22Rv1 (cell line): ENCODE data around the gene KLF2.
A peak's percentile ranks its signal among the peaks of the same experiment; 100 is the strongest.

Experiments
- H3K27ac ChIP-seq: fragments of 450-650 bp; 2 replicates; pipeline ENCODE4 v1.5.1; 2017
- CTCF ChIP-seq: fragments of 450-650 bp; IDR thresholded peaks from 2 replicates; pipeline ENCODE4 v1.5.1; 2017; ENCODE audit warnings: mild to moderate bottlenecking
- ZFX ChIP-seq: fragments of 450-650 bp; IDR thresholded peaks from 2 replicates; pipeline ENCODE4 v1.6.1; 2017; ENCODE audit warnings: antibody characterized with exemption, borderline replicate concordance

KLF2 gene

DNA sequence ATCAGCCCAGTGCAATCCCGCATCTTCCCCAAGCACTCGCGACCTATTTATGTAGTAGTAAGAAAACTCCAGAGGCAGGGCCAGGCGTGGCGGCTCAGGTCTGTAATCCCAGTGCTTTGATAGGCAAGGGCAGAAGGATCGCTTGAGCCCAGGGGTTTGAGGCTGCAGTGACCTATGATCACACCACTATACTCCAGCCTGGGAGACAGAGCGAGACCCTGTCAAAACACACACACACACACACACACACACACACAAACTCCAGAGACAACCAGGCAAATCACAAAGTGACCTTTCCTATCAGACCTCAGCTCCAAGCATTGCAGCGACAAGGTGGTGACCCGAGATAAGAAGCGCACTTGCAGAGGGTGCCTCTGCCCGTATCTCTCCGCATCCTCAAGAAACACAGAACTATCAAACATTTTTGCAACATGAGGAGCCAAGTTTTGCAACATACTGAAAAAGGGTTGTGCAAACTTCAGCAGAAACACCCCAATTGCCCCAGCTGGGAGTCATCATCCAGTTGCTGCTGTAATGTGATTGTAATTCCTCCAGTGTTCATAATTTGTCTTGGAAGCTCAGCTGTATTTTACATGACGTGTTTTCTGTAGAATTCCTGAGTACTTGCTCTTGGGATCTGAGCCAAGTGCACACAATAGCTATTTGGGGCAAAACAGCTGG lies 8.7 kb upstream of the KLF2 start:
- no peak overlapping the region for H3K27ac ChIP-seq
- TF ChIP-seq CTCF (no peak), ZFX (no peak)

GRCh38 chr19:16316506-16316882 lies 8.1 kb upstream of the KLF2 start:
- no peak overlapping the region for H3K27ac ChIP-seq
- TF ChIP-seq ZFX, result no peak
- no peak for TF ChIP-seq CTCF

DNA sequence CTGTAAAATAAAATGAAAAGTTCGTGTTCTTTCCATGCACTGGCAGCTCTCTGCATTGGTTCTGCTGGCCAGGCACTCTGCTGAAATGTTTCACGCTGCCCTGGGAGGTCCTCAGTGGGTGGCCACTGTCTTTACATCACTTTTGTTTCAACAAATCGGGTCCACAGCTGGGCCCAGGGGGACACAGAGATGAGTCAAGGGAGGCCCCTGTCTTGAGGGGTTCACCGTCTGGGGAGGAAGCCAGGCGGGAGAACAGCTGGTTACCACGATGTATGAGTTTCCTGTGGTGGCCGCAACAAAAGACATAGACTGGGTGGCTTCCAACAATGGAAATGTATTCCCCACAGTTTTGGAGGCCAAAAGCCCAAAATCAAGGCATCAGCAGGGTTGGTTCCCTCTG lies 5.1 kb upstream of the KLF2 start:
- H3K27ac ChIP-seq, result no peak overlapping the region
- TF ChIP-seq CTCF, result no peak
- TF ChIP-seq ZFX, result no peak

GRCh38 chr19:16320987-16321386 lies 3.6 kb upstream of the KLF2 start:
- no peak for TF ChIP-seq CTCF
- no peak for TF ChIP-seq ZFX
- H3K27ac ChIP-seq, result no peak overlapping the region

DNA sequence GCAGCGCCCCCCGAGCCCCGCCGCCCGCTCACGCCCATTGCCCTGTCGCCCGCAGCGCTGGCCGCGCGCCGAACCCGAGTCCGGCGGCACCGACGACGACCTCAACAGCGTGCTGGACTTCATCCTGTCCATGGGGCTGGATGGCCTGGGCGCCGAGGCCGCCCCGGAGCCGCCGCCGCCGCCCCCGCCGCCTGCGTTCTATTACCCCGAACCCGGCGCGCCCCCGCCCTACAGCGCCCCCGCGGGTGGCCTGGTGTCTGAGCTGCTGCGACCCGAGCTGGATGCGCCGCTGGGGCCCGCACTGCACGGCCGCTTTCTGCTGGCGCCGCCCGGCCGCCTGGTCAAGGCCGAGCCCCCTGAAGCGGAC lies 518 bp downstream of the KLF2 start:
- no peak for TF ChIP-seq ZFX
- peak; percentile 57 for TF ChIP-seq CTCF
- peak overlapping the region; percentile 74 for H3K27ac ChIP-seq

GRCh38 chr19:16325641-16326400 lies 1.2 kb downstream of the KLF2 start:
- no peak overlapping the region for H3K27ac ChIP-seq
- no peak for TF ChIP-seq ZFX
- no peak for TF ChIP-seq CTCF
